Left lung (tissue), 10 donors: Measurements from ENCODE around the gene TTC1. TPM values are rescaled to one million over a fixed set of nuclear protein-coding genes. Genes with fewer than 3 reads are reported as not detected.

ENCODE experiments used
- ATAC-seq: fragments of 200-7000 bp; cut with Tn5 transposase; one replicate; pipeline ENCODE4 v1.9.1; 2020; ENCODE audit warnings: moderate library complexity
- DNase-seq, 4 donors: peaks; one replicate each; pipeline ENCODE4 v3.0.0-alpha.2; 2013 to 2020
- H3K27ac ChIP-seq, 2 donors: fragments of 200-600 bp; sonication (generic) in 1 of 2; one replicate each; pipeline versions ENCODE4 v1.5.0 to v1.8.0; 2020 to 2021
- H3K27me3 ChIP-seq, 2 donors: fragments of 200-600 bp; sonication (generic) in 1 of 2; one replicate each; pipeline versions ENCODE4 v1.5.0 to v1.8.0; 2020 to 2021
- H3K36me3 ChIP-seq, 2 donors: fragments of 200-600 bp; sonication (generic) in 1 of 2; one replicate each; pipeline versions ENCODE4 v1.5.0 to v1.8.0; 2020 to 2021
- H3K4me1 ChIP-seq, 2 donors: fragments of 200-600 bp; one replicate each; pipeline ENCODE4 v1.8.0; 2021
- H3K4me3 ChIP-seq, 2 donors: fragments of 200-600 bp; sonication (generic) in 1 of 2; one replicate each; pipeline versions ENCODE4 v1.5.0 to v1.8.0; 2020 to 2021; ENCODE audit warnings: mild to moderate bottlenecking in 1 of 2
- H3K9me3 ChIP-seq, 2 donors: fragments of 200-600 bp; sonication (generic) in 1 of 2; one replicate each; pipeline versions ENCODE4 v1.5.0 to v1.8.0; 2020 to 2021
- intact Hi-C, 2 donors: fragments of 100-400 bp; cut with DNase I; formaldehyde crosslinking; loops; one replicate each; pipeline versions ENCODE4 v1.11.2 to v1.14.2; 2022
- polyA plus RNA-seq, 6 donors: library from polyadenylated mRNA; unstranded; fragments of 120-200 nt; gene quantifications; one replicate each; pipeline ENCODE4 v1.2.1, GENCODE V29; 2013; ENCODE audit not compliant: insufficient read length in 6 of 6
- total RNA-seq, 2 donors: library from RNA; stranded (reverse); fragmentation: NEBNext Ultra II Directional; extraction: Animal tissue kit (Norgen Biotek cat#: 25700); gene quantifications; one replicate each; pipeline ENCODE4 v1.2.1, GENCODE V29; 2021
- TF ChIP-seq, protein P1 (sequence below), 2 donors: fragments of 200-600 bp; sonication (generic) in 1 of 2; IDR thresholded peaks; one replicate each; pipeline versions ENCODE4 v1.5.0 to v1.8.0; 2021; ENCODE audit warnings: antibody characterized with exemption in 2 of 2
- donor health status: DM: no; HTN: yes; CAD: no.
- donor health status: DM: no; HTN: no; CAD: no.

TTC1 gene
- total and polyA plus RNA-seq, 8 donors, result 43.1 to 58.5 (median 53.5) TPM

DNA sequence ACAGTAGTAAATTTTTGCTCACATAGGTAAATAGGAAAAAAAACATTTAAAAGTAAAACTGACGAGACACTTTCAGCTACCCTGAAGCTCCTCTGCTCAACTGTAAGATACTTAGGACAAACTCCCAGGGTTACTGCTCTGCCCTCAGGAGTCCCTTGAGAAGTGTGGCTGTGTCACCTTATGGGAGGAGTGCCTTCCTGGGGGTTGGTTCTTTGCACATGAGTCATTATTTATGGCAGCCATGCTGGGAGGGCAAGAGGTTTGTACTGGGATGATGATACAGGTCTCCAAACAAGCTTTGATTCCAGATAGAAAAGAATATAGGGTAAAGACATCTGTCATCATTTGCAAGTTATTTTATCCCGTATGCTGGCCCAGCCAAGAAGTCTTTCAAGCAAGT is 45.9 kb downstream of the TTC1 start:
- DNase-seq (no peak), ATAC-seq (peak; percentile 41)
- Histone ChIP-seq H3K4me3 (no peak overlapping the region), H3K4me1 (no peaks in the 10 kb centered on the region), H3K9me3 (no peaks in the 10 kb centered on the region), H3K27me3 (no peaks in the 10 kb centered on the region), H3K36me3 (peaks cover 0 to 95% of the 10 kb centered on the region in 2 donors), H3K27ac (no peak overlapping the region)
- intact Hi-C loops, result no loop called here
- TF ChIP-seq, protein P1, sequence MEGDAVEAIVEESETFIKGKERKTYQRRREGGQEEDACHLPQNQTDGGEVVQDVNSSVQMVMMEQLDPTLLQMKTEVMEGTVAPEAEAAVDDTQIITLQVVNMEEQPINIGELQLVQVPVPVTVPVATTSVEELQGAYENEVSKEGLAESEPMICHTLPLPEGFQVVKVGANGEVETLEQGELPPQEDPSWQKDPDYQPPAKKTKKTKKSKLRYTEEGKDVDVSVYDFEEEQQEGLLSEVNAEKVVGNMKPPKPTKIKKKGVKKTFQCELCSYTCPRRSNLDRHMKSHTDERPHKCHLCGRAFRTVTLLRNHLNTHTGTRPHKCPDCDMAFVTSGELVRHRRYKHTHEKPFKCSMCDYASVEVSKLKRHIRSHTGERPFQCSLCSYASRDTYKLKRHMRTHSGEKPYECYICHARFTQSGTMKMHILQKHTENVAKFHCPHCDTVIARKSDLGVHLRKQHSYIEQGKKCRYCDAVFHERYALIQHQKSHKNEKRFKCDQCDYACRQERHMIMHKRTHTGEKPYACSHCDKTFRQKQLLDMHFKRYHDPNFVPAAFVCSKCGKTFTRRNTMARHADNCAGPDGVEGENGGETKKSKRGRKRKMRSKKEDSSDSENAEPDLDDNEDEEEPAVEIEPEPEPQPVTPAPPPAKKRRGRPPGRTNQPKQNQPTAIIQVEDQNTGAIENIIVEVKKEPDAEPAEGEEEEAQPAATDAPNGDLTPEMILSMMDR (IDR thresholded peaks at IDR 0.05), result no peak

DNA sequence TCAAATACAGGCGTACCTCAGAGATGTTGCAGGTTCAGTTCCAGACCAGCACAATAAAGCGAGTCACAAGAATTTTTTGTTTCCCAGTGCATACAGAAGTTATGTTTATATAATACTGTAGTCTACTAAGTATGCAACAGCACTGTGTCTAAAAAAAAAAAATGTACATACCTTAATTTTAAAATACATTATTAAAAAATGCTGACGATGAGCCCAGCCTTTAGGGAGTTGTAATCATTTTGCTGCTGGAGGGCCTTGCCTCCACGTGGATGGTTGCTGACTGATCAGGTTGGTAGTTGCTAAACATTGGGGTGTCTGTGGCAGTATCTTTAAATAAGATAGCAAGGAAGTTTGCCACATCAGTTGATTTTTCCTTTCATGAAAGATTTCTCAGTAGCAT is 48.3 kb downstream of the TTC1 start:
- TF ChIP-seq, protein P1 (IDR thresholded peaks at IDR 0.05), result no peak
- no peak for DNase-seq

DNA sequence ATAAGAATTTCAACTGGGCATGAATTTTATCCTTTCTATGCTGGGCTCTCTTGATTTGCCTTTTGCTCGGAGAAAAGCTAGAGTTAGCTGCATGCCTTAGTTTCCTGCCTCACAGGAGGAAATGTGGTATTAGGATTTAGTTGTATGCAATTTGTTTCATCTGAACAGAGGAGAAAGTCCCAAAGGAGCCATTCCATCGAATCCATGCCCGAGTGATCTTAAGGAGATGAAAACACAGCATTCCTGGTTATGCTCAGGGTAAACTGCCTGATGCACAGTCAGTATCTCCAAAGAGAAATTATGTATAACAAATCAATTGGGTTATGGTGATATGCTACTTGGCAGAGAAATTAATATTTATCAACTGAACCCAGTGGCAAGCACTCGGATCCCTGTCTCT is 51.1 kb downstream of the TTC1 start:
- TF ChIP-seq, protein P1 (IDR thresholded peaks at IDR 0.05), result no peak
- Histone ChIP-seq H3K36me3 (peaks cover 0 to 82% of the 10 kb centered on the region in 2 donors), H3K4me3 (no peak overlapping the region), H3K27ac (no peak overlapping the region), H3K27me3 (no peaks in the 10 kb centered on the region), H3K4me1 (no peaks in the 10 kb centered on the region), H3K9me3 (no peaks in the 10 kb centered on the region)
- intact Hi-C loops, result no loop called here
- DNase-seq (no peak), ATAC-seq (no peak)

More for the DNA sequence above, 48.3 kb downstream of the TTC1 start:
- Histone ChIP-seq H3K9me3 (no peaks in the 10 kb centered on the region), H3K36me3 (peaks cover 0 to 95% of the 10 kb centered on the region in 2 donors), H3K27me3 (no peaks in the 10 kb centered on the region), H3K27ac (no peak overlapping the region), H3K4me3 (no peak overlapping the region), H3K4me1 (no peaks in the 10 kb centered on the region)
- no peak for ATAC-seq
- intact Hi-C loops, result no loop called here

DNA sequence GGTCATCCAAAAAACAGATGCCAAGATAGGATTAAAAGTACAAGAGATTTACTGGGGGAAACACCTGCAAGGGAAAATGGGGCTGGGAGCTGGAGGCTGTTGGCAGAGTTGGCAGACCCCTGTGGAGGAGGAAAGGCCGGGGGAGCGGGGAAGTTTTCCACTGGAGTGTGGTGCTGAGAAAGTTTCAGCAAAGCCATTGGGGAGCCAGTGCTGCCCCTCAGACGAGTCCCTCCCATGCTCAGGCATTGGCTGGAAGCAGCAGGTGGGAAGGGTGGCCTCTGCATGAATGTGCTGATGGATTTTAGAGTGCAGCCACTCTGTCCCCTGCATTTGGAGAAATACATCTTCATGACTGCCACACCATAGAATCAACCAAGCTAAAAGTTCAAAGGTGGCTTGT is 52.8 kb downstream of the TTC1 start:
- Histone ChIP-seq H3K36me3 (peaks cover 0 to 83% of the 10 kb centered on the region in 2 donors), H3K9me3 (no peaks in the 10 kb centered on the region), H3K4me3 (no peak overlapping the region), H3K27me3 (no peaks in the 10 kb centered on the region), H3K27ac (no peak overlapping the region), H3K4me1 (no peaks in the 10 kb centered on the region)
- intact Hi-C loops, result no loop called here
- ATAC-seq, result no peak
- no peak for DNase-seq
- TF ChIP-seq, protein P1 (IDR thresholded peaks at IDR 0.05), result no peak

DNA sequence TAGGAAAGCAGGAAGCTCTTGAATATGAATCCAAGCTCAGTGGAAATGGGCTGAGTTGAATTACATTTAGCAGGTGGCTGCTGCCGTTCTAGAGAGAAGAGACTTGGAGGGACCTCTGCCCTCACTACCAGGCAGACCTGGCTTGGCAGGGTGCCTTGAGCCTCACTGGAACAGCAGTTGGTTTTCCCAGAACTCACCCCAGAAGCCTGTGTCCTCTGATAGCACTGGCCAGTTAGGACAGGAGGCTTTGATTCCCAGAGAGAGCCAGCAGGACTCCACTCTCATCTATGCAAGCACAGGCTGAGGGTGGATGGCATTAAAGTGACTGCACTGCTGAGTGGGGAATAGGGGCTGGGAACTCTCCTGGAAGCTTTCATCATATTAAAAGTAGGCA is 55.5 kb downstream of the TTC1 start:
- peak overlapping the region in 1 of 2 donors; percentile 16 for H3K27ac ChIP-seq
- ATAC-seq, result no peak
- peaks cover 0 to 71% of the 10 kb centered on the region in 2 donors for H3K36me3 ChIP-seq

More for the DNA sequence above, 55.5 kb downstream of the TTC1 start:
- TF ChIP-seq, protein P1 (IDR thresholded peaks at IDR 0.05), result no peak
- Histone ChIP-seq H3K4me3 (no peak overlapping the region), H3K27me3 (no peaks in the 10 kb centered on the region), H3K4me1 (no peaks in the 10 kb centered on the region), H3K9me3 (no peaks in the 10 kb centered on the region)
- intact Hi-C loops, result no loop called here
- DNase-seq, result no peak
